Smooth muscle cell (in vitro differentiated cells): ENCODE measurements around the gene SLC35A2. TPM values are rescaled to one million over a fixed set of nuclear protein-coding genes. Genes with fewer than 3 reads are reported as not detected.

Source experiments
- DNase-seq: peaks from one replicate; lab custom pipeline; 2025; ENCODE audit not compliant: unreplicated experiment; lab: John Stamatoyannopoulos, UW
- H2AFZ ChIP-seq: fragments of 200-600 bp; sonication (generic); 2 replicates; pipeline ENCODE4 v1.6.0; 2016; ENCODE audit warnings: antibody characterized with exemption, low read depth, mild to moderate bottlenecking
- H3F3A ChIP-seq: fragments of 200-600 bp; sonication (generic); 2 replicates; pipeline ENCODE4 v1.6.0; 2017; ENCODE audit warnings: antibody characterized with exemption, low read depth
- H3K27ac ChIP-seq: fragments of 200-600 bp; sonication (generic); 2 replicates; pipeline ENCODE4 v1.5.1; 2016; ENCODE audit warnings: low read depth, mild to moderate bottlenecking
- H3K27me3 ChIP-seq: fragments of 200-600 bp; sonication (generic); 2 replicates; pipeline ENCODE4 v1.6.1; 2016; ENCODE audit warnings: low read depth, mild to moderate bottlenecking
- H3K36me3 ChIP-seq: fragments of 200-600 bp; sonication (generic); 2 replicates; pipeline ENCODE4 v1.5.1; 2016; ENCODE audit warnings: low read depth
- H3K4me1 ChIP-seq: fragments of 200-600 bp; sonication (generic); 2 replicates; pipeline ENCODE4 v1.5.1; 2016; ENCODE audit warnings: low read depth
- H3K4me2 ChIP-seq: fragments of 200-600 bp; sonication (generic); 2 replicates; pipeline ENCODE4 v1.6.0; 2016; ENCODE audit warnings: mild to moderate bottlenecking
- H3K4me3 ChIP-seq: fragments of 200-600 bp; sonication (generic); 2 replicates; pipeline ENCODE4 v1.5.1; 2016; ENCODE audit warnings: mild to moderate bottlenecking
- H3K79me2 ChIP-seq: fragments of 200-600 bp; sonication (generic); 2 replicates; pipeline ENCODE4 v1.6.0; 2016; ENCODE audit warnings: low read depth, mild to moderate bottlenecking
- H3K9ac ChIP-seq: fragments of 200-600 bp; sonication (generic); 2 replicates; pipeline ENCODE4 v1.6.0; 2016; ENCODE audit warnings: low read depth
- H3K9me3 ChIP-seq: fragments of 200-600 bp; sonication (generic); replicated peaks from 2 replicates; pipeline ENCODE4 v1.5.1; 2016; ENCODE audit warnings: low read depth
- H4K20me1 ChIP-seq: fragments of 200-600 bp; sonication (generic); 2 replicates; pipeline ENCODE4 v1.6.0; 2016; ENCODE audit warnings: low read depth
- WGBS: methylation state at CpG from one replicate; pipeline ENCODE4 v1.1.7; 2016; ENCODE audit warnings: low lambda C conversion rate; 5-methylcytosine and 5-hydroxymethylcytosine counted together
- polyA plus RNA-seq: library from polyadenylated mRNA; unstranded; fragments of >200 nt; fragmentation: Nextera tagmentation; extraction: Ambion mirVana; gene quantifications from 2 replicates; pipeline ENCODE4 v1.2.1, GENCODE V29; 2016
- total RNA-seq: library from RNA; depleted of rRNA; stranded (reverse); fragments of >200 nt; gene quantifications from 2 replicates; pipeline ENCODE4 v1.2.3, GENCODE V29; 2014
- TF ChIP-seq, protein P1 (sequence below): fragments of 200-600 bp; sonication (generic); IDR thresholded peaks from 2 replicates; pipeline ENCODE4 v1.5.1; 2017; ENCODE audit warnings: borderline replicate concordance, mild to moderate bottlenecking, antibody characterized with exemption; ENCODE audit not compliant: insufficient read depth, poor library complexity, severe bottlenecking

Gene SLC35A2
- total and polyA plus RNA-seq, 2 experiments from 2014 or later = 72.0 to 98.2 TPM

DNA sequence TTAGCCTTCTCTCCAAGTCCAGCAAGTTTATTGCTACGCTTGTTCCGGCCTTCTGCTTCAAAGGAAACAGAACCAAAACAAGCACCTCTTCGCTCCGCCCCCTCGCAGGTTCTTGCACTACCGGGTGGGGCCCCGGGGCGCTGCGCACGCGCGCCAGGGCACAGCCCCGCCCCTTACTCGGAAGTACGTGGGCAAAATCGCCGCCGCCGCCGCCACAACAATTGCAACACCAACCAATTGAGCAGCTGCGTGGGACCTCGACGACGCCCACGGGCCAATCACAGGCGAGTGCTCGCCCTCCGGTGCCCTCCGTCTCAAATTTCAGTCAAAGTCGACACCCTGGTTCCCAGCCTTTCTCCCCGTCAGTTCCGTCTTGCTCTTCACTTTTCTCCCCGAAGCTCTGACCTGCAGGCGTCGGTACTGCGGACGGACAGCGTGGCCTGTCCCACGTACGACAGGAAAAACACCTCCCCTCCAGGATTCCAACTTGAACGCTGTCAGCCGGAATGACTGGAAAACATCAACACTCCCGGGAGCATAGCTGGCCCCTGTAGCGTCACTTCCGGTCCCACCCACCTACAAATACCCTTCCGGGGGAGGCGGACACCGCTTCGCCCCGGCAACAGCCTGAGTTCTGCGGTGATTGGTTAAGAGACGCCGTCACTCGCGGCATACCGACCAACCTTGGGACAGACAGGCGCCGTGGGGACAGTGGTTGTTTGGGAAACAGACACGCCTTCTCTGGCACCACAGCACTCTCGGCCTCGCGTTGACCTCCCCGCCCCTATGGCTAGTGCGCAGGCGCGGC, 46.6 kb upstream of the SLC35A2 start:
- H3K36me3 ChIP-seq = no peaks in the 10 kb centered on the region
- TF ChIP-seq, protein P1, sequence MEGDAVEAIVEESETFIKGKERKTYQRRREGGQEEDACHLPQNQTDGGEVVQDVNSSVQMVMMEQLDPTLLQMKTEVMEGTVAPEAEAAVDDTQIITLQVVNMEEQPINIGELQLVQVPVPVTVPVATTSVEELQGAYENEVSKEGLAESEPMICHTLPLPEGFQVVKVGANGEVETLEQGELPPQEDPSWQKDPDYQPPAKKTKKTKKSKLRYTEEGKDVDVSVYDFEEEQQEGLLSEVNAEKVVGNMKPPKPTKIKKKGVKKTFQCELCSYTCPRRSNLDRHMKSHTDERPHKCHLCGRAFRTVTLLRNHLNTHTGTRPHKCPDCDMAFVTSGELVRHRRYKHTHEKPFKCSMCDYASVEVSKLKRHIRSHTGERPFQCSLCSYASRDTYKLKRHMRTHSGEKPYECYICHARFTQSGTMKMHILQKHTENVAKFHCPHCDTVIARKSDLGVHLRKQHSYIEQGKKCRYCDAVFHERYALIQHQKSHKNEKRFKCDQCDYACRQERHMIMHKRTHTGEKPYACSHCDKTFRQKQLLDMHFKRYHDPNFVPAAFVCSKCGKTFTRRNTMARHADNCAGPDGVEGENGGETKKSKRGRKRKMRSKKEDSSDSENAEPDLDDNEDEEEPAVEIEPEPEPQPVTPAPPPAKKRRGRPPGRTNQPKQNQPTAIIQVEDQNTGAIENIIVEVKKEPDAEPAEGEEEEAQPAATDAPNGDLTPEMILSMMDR = no peak
- no peaks in the 10 kb centered on the region for H3K4me1 ChIP-seq
- H3K79me2 ChIP-seq = peaks cover 34% of the 10 kb centered on the region
- H3K27me3 ChIP-seq = no peaks in the 10 kb centered on the region
- peak overlapping the region; percentile 52 for H2AFZ ChIP-seq
- peak overlapping the region; percentile 83 for H3K4me2 ChIP-seq
- no peaks in the 10 kb centered on the region for H3K9me3 ChIP-seq
- DNase-seq = peak; percentile 91
- peaks cover 6% of the 10 kb centered on the region for H3F3A ChIP-seq
- 44% methylated on average over 61 of the region's 66 CpGs for WGBS
- peak overlapping the region; percentile 95 for H3K9ac ChIP-seq
- peak overlapping the region; percentile 61 for H3K4me3 ChIP-seq
- peaks cover 37% of the 10 kb centered on the region for H4K20me1 ChIP-seq
- peak overlapping the region; percentile 99 for H3K27ac ChIP-seq

DNA sequence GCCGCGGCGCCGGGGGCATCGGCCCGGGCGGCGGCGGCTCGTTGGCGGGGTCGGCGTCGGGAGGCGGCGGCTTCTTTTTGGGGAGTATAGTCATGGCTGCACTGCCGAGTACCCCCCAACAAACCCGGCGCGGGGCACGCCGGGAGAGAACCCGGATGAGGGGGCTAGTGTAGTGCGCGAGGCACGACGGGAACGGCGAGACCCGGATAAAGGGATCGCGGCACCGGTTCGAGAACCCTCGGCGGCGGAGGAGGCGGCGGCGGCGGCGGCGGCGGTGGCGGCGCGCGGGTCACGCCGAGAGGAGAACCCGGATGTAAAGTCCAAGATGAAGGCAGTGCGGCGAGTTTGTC, 46.0 kb upstream of the SLC35A2 start, which contains the start of gene OTUD5:
OTUD5 (minus strand) TSS at position 131 of the 350 bp plus-strand sequence; CDS start at position 94, 37 bp downstream.
- no peak for DNase-seq
- peak within 1 kb of the TSS; percentile 61 for H3K4me3 ChIP-seq
- H2AFZ ChIP-seq = peak within 1 kb of the TSS; percentile 52
- peaks cover 6% of the 10 kb centered on the region for H3F3A ChIP-seq
- peak within 1 kb of the TSS; percentile 99 for H3K27ac ChIP-seq
- H3K9ac ChIP-seq = peak within 1 kb of the TSS; percentile 95
- H3K4me1 ChIP-seq = no peaks in the 10 kb centered on the region
- H3K4me2 ChIP-seq = peak within 1 kb of the TSS; percentile 88
- peaks cover 42% of the 10 kb centered on the region for H4K20me1 ChIP-seq
- 44% methylated on average over 30 of the region's 53 CpGs for WGBS
- no peaks in the 10 kb centered on the region for H3K9me3 ChIP-seq
- no peaks in the 10 kb centered on the region for H3K27me3 ChIP-seq
- peaks cover 40% of the 10 kb centered on the region for H3K79me2 ChIP-seq
- no peaks in the 10 kb centered on the region for H3K36me3 ChIP-seq
- TF ChIP-seq, protein P1 = no peak

DNA sequence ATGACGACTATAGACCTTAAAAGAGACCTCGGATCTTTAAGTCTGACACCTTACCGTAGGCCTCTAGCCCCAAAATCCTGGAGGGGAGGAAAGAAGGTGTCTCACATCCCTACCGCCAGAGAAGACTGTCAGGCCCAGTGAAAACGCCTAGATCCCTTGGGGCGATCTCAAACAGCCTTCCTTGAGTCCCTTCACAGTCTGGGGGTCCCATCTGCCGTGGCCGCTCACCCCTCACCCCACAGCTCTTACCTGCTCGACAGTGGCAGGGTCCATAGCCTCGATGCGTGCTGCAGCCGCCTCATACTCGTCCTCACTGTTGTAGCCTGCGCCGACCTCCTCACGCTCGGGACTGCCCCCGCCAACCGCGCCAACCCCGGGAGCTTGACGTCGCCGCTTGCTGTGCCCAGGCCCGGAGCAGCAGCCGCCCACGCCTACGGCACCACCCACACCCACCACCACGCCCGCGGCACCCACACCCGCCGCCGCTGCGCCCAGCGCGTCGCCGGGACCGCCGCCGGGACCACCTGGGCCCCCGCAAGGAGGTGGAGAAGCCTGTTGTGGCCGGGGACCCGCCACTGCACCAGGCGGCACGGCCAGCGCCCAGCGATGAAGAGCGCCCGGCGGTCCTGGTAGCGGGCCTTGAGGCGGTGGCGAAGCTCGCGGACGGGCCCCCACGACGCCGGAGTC, 45.4 kb upstream of the SLC35A2 start:
- Histone ChIP-seq H3K9ac (peak overlapping the region; percentile 95), H3K9me3 (no peaks in the 10 kb centered on the region), H3K79me2 (peaks cover 46% of the 10 kb centered on the region), H3K4me1 (no peaks in the 10 kb centered on the region), H3K4me3 (peak overlapping the region; percentile 61), H3F3A (peaks cover 6% of the 10 kb centered on the region), H3K27me3 (no peaks in the 10 kb centered on the region), H3K4me2 (peak overlapping the region; percentile 88), H3K27ac (peak overlapping the region; percentile 99), H4K20me1 (peaks cover 48% of the 10 kb centered on the region), H2AFZ (no peak overlapping the region), H3K36me3 (no peaks in the 10 kb centered on the region)
- 35% methylated on average over 46 of the region's 61 CpGs for WGBS
- TF ChIP-seq, protein P1 = no peak
- DNase-seq = no peak
